Measurements from ENCODE around the gene LY6G6C. TPM values are rescaled to one million over a fixed set of nuclear protein-coding genes. Genes with fewer than 3 reads are reported as not detected.

Gene LY6G6C
- total RNA-seq, 1 experiment from 2014 or later: not detected

DNA sequence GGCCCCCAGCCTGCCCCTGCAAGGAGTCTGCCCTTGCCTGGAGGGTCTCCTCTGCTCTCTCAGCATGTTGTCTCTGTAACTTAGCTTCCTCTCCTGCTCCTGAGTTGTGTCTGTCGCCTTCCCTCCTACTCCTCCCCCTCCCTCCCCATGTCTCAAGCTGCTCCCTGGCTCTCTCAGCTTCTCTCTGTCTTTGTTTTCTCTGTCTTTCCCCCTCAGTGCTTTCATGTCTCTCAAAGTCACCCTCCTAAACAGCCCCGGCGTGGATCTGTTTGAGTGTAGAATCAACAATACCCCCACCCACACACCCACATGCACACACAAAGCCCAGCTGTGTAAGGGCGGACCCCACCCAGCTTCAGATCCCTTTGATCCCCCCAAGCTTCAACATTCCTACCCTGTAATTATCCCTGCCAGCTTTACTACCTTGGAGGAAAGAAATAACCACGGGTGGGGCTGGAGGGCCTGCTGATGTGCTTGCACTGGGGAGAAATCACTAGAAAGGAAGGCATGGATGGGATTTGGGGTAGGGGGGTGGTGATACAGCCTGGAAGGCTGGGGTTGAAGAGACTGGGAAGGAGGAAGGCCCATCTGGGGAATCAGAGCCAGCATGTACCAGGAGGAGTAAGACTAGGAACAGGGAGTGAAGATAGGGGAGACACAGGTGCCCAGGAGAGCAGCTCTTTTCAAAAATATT lies 7.4 kb downstream of the LY6G6C start:
- no peaks in the 10 kb centered on the region for H3K27me3 ChIP-seq (ENCODE audit: insufficient read depth, low read length)
- H4K20me1 ChIP-seq (ENCODE audit: control insufficient read depth, insufficient read depth, insufficient read length): no peaks in the 10 kb centered on the region
- Mint-ChIP-seq H3K27me3 (ENCODE audit: low read depth) (peaks cover 8% of the 10 kb centered on the region), H3K9me3 (no peaks in the 10 kb centered on the region), H3K4me1 (peaks cover 50 to 62% of the 10 kb centered on the region in 2 experiments), H3K36me3 (ENCODE audit: insufficient read depth in 1 of 3, low read depth in 3 of 3) (no peaks in the 10 kb centered on the region), H3K27ac (peak overlapping the region; percentile 81 to 95 (median 81)), H3K4me3 (peak overlapping the region in 1 of 2 experiments; percentile 60; a peak in 4 of 5 replicates)
- no peaks in the 10 kb centered on the region for H3K79me2 ChIP-seq (ENCODE audit: insufficient read depth, low read length)
- H3K27ac ChIP-seq (ENCODE audit: insufficient read length, low read depth, low read length): no peak overlapping the region
- peak overlapping the region; percentile 53 for H3K18ac ChIP-seq (ENCODE audit: insufficient read length, low read depth, low read length)
- no peak overlapping the region for H3K4ac ChIP-seq (ENCODE audit: low read depth, low read length)
- H2BK20ac ChIP-seq (ENCODE audit: low read depth, low read length, poor library complexity, severe bottlenecking): no peak overlapping the region
- peak; percentile 36 for DNase-seq
- H2BK120ac ChIP-seq (ENCODE audit: low read depth, low read length, poor library complexity, severe bottlenecking): no peak overlapping the region
- no peaks in the 10 kb centered on the region for H3K23me2 ChIP-seq (ENCODE audit: insufficient read length, low read depth, low read length, poor library complexity, severe bottlenecking)
- H3K23ac ChIP-seq (ENCODE audit: insufficient read length, low read depth, low read length): no peak overlapping the region
- WGBS (ENCODE audit: extremely low coverage, insufficient read length, low lambda C conversion rate): no CpG with 5 or more reads among the region's 5 CpGs
- no peak for TF ChIP-seq CTCF (conservative IDR thresholded peaks at IDR 0.05)
- no peaks in the 10 kb centered on the region for H3K9me3 ChIP-seq (ENCODE audit: control insufficient read depth, low read depth, low read length)
- H2BK15ac ChIP-seq (ENCODE audit: low read depth, low read length): no peak overlapping the region
- H4K8ac ChIP-seq (replicated peaks; ENCODE audit: insufficient read length, low read depth, low read length): no peak overlapping the region
- H3K56ac ChIP-seq (ENCODE audit: insufficient read length, low read depth, low read length): no peak overlapping the region
- no peak overlapping the region for H3K4me2 ChIP-seq (ENCODE audit: insufficient read depth, insufficient read length, low read length)
- peaks cover 10% of the 10 kb centered on the region; the same call in 1 of the 2 replicates for H3K4me1 ChIP-seq (ENCODE audit: insufficient read depth, low read length)
- H3K14ac ChIP-seq (ENCODE audit: insufficient read depth, low read length): peak overlapping the region; percentile 64; the same call in 1 of the 2 replicates
- no peak overlapping the region for H2BK5ac ChIP-seq (ENCODE audit: insufficient read length, low read length)
- no peak overlapping the region for H3K9ac ChIP-seq (ENCODE audit: extremely low read depth, insufficient read length, low read length)
- no peak overlapping the region for H2AFZ ChIP-seq (ENCODE audit: low read length)
- H4K5ac ChIP-seq (ENCODE audit: insufficient read length, low read depth, low read length): no peak overlapping the region
- no peak overlapping the region for H2AK5ac ChIP-seq (ENCODE audit: insufficient read length, low read length)
- no peak overlapping the region for H2BK12ac ChIP-seq (ENCODE audit: insufficient read length, low read depth, low read length)
- H3T11ph ChIP-seq (ENCODE audit: low read length): no peak overlapping the region
- H4K91ac ChIP-seq (ENCODE audit: insufficient read length, low read depth, low read length): no peak overlapping the region
- H3K79me1 ChIP-seq (ENCODE audit: insufficient read depth, low read depth, low read length, poor library complexity, severe bottlenecking): no peaks in the 10 kb centered on the region

Measured in H9 (cell line).